Measurements from ENCODE around the gene COL8A1. TPM values are rescaled to one million over a fixed set of nuclear protein-coding genes. Genes with fewer than 3 reads are reported as not detected.

COL8A1 gene
- total and polyA plus RNA-seq, 2 donors (not counting 1 experiment from before 2014, with no cell fraction given): 0.12 TPM; not detected in 1

DNA sequence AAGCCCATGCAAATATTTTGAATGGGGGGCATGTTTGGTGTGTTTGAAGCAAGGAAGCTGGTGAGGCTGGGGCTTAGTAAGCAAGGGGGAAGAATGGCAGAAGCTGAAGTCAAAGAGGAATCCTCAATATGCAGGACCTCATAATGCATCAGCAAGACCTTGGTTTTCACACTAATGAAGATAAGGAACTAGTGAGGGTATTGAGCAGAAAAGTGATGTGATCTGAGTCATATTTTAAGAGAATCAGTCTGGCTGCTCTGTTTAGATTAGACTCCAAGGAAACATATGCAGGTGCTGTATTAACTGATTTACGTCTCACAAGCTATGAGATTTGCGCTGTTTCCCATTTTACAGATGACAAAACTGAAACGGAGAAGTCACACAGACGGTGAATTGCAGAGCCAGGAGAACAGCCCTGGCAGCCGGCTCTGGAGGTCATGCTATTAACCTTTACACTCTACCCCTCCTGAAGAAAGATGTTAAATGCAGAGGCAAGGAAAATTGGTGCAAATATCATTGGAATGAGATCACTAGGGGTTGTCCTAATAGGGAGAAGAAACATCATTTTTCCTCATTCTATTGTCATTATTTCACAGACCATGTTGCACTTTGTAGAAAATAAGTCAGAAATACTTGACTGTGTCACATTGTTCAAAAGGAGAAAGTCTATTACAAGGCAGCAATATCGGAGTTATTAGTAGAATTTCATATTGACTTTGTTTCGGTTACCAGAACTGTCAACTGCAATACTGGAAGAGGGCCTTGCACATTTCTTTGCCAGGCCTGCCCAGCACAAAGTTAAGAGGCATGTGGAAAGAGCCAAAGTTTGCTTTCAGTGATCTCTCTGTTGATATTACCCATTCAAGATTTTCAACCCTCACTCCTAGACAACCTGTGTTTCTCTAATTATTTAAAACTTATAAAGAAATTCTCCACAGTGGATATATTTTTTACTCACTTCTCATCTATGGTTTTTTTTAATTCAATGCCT is 64.9 kb downstream of the COL8A1 start:
- H3K27me3 Mint-ChIP-seq: peaks cover 4% of the 10 kb centered on the region
- WGBS (ENCODE audit: insufficient coverage): 95% methylated on average over 5 of the region's 7 CpGs
- no peak overlapping the region for H2AFZ ChIP-seq (ENCODE audit: insufficient read depth, low read depth, low read length, poor library complexity, severe bottlenecking)
- no peaks in the 10 kb centered on the region for H3K4me1 ChIP-seq (ENCODE audit: control insufficient read depth in 2 of 2, insufficient read depth in 2 of 2, low read length in 2 of 2)
- no peak overlapping the region for H3K27ac ChIP-seq (ENCODE audit: low read length in 2 of 2)
- H3K36me3 ChIP-seq (replicated peaks in 1 of 2; ENCODE audit: control extremely low read depth in 1 of 2, control insufficient read depth in 1 of 2, extremely low read depth in 1 of 2, insufficient read depth in 2 of 2, low read length in 1 of 2): no peaks in the 10 kb centered on the region
- no peak overlapping the region for H3K4me3 ChIP-seq (ENCODE audit: control extremely low read depth in 1 of 5, extremely low read depth in 1 of 5, insufficient read depth in 1 of 5, low read depth in 2 of 5, low read length in 4 of 5)
- H3K4me3 Mint-ChIP-seq: no peak overlapping the region
- ATAC-seq (ENCODE audit: low read depth): no peak
- H4K20me1 ChIP-seq (ENCODE audit: control insufficient read depth, insufficient read depth, low read length, poor library complexity, severe bottlenecking): no peaks in the 10 kb centered on the region
- no peaks in the 10 kb centered on the region for H3K79me2 ChIP-seq (ENCODE audit: control insufficient read depth, insufficient read depth, low read length)
- CTCF ChIA-PET: no interaction called here
- no peaks in the 10 kb centered on the region for H3K4me1 Mint-ChIP-seq
- no peak overlapping the region for H3K27ac Mint-ChIP-seq
- no peak overlapping the region for H3K4me2 ChIP-seq (replicated peaks; ENCODE audit: low read depth, low read length, poor library complexity, severe bottlenecking)
- H3K9me3 ChIP-seq (ENCODE audit: control extremely low read depth in 1 of 3, control insufficient read depth in 2 of 3, insufficient read depth in 1 of 3, low read length in 2 of 3): no peaks in the 10 kb centered on the region
- no peaks in the 10 kb centered on the region for H3K27me3 ChIP-seq (replicated peaks in 1 of 4; ENCODE audit: control extremely low read depth in 1 of 4, control insufficient read depth in 3 of 4, insufficient read depth in 4 of 4, low read length in 3 of 4)
- POLR2A ChIA-PET: no interaction called here
- intact Hi-C loops (cut with micrococcal nuclease): no loop called here
- no peak for DNase-seq
- no peaks in the 10 kb centered on the region for H3K9me3 Mint-ChIP-seq (ENCODE audit: insufficient read depth)
- H3K9ac ChIP-seq (ENCODE audit: low read length): no peak overlapping the region
- TF ChIP-seq EZH2 (IDR thresholded peaks at IDR 0.05; ENCODE audit: borderline replicate concordance, insufficient read depth, low read depth, low read length, poor library complexity, severe bottlenecking): no peak

DNA sequence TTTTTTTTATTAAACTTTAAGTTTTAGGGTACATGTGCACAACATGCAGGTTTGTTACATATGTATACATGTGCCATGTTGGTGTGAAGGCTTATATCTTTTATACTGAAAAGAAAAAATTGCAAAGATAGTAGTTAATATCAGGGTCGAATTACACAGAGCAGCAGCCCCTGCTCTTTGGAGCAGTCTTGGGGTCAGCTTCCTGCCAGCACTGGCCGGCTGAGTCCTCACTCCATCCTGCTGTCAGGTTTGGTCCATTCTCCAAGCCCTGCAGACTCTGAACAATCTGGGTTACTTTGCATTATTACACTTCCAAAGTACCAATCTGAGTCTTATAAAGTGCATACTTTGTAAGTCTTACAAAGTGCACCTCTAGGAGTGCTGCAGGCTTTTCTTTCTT is 66.0 kb downstream of the COL8A1 start:
- no peak for ATAC-seq (ENCODE audit: low read depth)
- Histone ChIP-seq H3K27ac (ENCODE audit: low read length in 2 of 2) (no peak overlapping the region), H3K9me3 (ENCODE audit: control extremely low read depth in 1 of 3, control insufficient read depth in 2 of 3, insufficient read depth in 1 of 3, low read length in 2 of 3) (no peaks in the 10 kb centered on the region), H3K4me1 (ENCODE audit: control insufficient read depth in 2 of 2, insufficient read depth in 2 of 2, low read length in 2 of 2) (no peaks in the 10 kb centered on the region), H3K79me2 (ENCODE audit: control insufficient read depth, insufficient read depth, low read length) (no peaks in the 10 kb centered on the region), H3K4me2 (replicated peaks; ENCODE audit: low read depth, low read length, poor library complexity, severe bottlenecking) (no peak overlapping the region), H3K9ac (ENCODE audit: low read length) (no peak overlapping the region), H3K27me3 (replicated peaks in 1 of 4; ENCODE audit: control extremely low read depth in 1 of 4, control insufficient read depth in 3 of 4, insufficient read depth in 4 of 4, low read length in 3 of 4) (no peaks in the 10 kb centered on the region), H4K20me1 (ENCODE audit: control insufficient read depth, insufficient read depth, low read length, poor library complexity, severe bottlenecking) (no peaks in the 10 kb centered on the region), H3K4me3 (ENCODE audit: control extremely low read depth in 1 of 5, extremely low read depth in 1 of 5, insufficient read depth in 1 of 5, low read depth in 2 of 5, low read length in 4 of 5) (no peak overlapping the region), H3K36me3 (replicated peaks in 1 of 2; ENCODE audit: control extremely low read depth in 1 of 2, control insufficient read depth in 1 of 2, extremely low read depth in 1 of 2, insufficient read depth in 2 of 2, low read length in 1 of 2) (no peaks in the 10 kb centered on the region), H2AFZ (ENCODE audit: insufficient read depth, low read depth, low read length, poor library complexity, severe bottlenecking) (no peak overlapping the region)
- H3K27me3 Mint-ChIP-seq: no peaks in the 10 kb centered on the region
- intact Hi-C loops (cut with micrococcal nuclease): no loop called here
- POLR2A ChIA-PET: no interaction called here
- H3K4me3 Mint-ChIP-seq: no peak overlapping the region
- DNase-seq: no peak
- TF ChIP-seq, protein P1, sequence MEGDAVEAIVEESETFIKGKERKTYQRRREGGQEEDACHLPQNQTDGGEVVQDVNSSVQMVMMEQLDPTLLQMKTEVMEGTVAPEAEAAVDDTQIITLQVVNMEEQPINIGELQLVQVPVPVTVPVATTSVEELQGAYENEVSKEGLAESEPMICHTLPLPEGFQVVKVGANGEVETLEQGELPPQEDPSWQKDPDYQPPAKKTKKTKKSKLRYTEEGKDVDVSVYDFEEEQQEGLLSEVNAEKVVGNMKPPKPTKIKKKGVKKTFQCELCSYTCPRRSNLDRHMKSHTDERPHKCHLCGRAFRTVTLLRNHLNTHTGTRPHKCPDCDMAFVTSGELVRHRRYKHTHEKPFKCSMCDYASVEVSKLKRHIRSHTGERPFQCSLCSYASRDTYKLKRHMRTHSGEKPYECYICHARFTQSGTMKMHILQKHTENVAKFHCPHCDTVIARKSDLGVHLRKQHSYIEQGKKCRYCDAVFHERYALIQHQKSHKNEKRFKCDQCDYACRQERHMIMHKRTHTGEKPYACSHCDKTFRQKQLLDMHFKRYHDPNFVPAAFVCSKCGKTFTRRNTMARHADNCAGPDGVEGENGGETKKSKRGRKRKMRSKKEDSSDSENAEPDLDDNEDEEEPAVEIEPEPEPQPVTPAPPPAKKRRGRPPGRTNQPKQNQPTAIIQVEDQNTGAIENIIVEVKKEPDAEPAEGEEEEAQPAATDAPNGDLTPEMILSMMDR (IDR thresholded peaks at IDR 0.05): no peak
- TF ChIP-seq EZH2 (IDR thresholded peaks at IDR 0.05; ENCODE audit: borderline replicate concordance, insufficient read depth, low read depth, low read length, poor library complexity, severe bottlenecking): no peak
- no peaks in the 10 kb centered on the region for H3K9me3 Mint-ChIP-seq (ENCODE audit: insufficient read depth)
- WGBS (ENCODE audit: insufficient coverage): 69% methylated on average over 2 of the region's 2 CpGs
- no peak overlapping the region for H3K27ac Mint-ChIP-seq
- CTCF ChIA-PET: no interaction called here
- H3K4me1 Mint-ChIP-seq: no peaks in the 10 kb centered on the region
